ENCODE measurements around the gene BEND7.

Gene BEND7

GRCh38 chr10:13518076-13518692 lies 10.6 kb downstream of the BEND7 start:
- DNase-seq = no peak

DNA sequence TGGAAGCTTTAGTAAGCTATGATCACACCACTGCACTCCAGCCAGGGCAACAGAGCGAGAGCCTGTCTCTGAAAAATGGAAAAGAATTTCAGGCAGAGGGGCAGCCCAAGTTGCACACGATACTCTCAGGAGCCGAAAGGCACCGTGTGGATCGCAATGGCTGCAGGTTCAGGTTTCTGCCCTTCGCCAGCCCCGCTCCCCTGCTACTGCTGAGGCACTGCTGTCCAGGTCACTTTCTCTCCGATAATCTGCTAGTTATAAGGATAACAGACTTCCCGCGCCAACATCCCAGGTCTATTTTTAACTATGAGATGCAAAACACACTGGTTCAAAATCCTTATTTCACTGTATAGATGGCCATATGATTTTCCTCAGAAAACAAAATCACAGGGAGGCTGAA lies 11.1 kb downstream of the BEND7 start:
- no peak for DNase-seq

- DNase-seq = no peak
Observed at GRCh38 chr10:13516176-13516575, 12.6 kb downstream of the BEND7 start.

GRCh38 chr10:13515467-13515866 lies 13.3 kb downstream of the BEND7 start:
- no peak for DNase-seq

DNA sequence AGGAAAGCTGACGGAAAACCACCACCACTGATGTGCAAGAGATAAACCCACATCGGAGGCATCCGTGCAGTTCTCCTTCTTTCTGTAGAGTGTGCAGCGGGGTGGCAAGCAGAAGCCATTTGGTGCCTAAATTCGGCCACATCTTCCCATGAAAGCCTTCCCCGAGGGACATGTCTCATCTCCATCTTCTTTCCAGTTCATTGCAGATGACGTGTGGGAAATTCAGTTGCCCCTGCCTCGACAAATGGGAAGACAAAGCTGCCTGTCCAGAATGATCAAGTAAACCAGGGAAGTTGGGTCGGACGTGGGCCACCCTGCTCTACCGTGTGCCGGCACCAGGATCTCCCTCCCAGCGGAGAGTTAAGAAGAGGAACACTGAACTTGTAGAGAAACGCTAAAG lies 14.5 kb downstream of the BEND7 start:
- no peak for DNase-seq

DNA sequence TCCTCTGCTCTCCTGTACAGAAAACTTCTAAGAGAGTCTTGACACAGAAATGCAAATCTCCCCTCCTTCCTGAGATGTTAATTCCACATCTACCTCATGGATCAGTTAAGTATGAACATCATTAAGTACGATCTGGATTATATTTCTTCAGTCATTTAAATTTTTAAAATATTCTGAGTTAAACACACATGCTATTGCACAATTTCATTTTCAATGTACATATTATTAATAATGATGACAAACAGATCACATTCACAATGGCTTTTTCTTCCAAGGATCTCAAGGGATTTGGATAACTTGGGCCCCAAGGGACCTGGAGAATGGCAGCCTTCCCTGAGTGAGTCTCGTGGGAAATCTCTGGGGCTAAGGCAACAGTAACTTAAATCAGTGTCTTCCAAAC lies 16.2 kb downstream of the BEND7 start:
- DNase-seq = no peak

DNA sequence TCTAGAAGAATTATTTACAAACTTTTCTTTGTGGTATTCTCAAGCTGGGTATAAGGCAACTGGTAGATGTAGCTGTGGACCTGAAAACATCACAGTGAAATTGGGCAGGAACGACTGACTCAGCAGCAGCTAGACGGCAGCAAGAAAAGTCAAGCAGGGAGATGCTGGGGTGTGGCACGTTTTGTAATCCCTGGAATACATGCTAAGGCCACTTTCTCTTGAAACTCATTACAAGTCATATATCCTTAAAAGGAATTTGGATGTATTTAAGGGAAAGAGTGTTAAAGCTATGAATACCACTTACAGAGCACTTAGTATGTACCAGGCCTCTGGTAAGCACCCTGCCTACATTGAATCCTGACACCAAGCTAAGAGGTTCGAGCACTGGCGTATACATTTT lies 17.4 kb downstream of the BEND7 start:
- DNase-seq = no peak

GRCh38 chr10:13505052-13505680 lies 23.6 kb downstream of the BEND7 start:
- DNase-seq = no peak

GRCh38 chr10:13503745-13504463 lies 24.9 kb downstream of the BEND7 start:
- no peak for DNase-seq

GRCh38 chr10:13502380-13502779 lies 26.4 kb downstream of the BEND7 start:
- DNase-seq = no peak

DNA sequence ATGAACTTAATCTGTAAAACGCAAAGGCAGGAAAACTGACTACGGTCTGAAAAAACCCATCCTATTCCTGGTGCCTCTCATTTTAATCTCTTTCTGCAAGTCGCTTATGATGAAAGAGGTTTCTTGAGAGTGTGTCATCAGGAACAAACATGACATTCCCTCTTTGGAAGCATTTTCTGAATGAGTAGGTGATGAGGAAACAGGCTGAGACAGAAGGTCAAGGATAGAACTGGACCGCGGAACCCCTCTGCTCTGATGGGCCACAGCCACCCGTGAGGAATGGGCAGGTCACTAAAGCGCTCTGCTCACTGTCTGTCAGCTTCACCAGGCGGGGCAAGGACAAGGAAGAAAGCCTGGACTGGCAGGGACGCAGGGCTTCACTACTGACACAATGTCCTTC lies 28.6 kb downstream of the BEND7 start:
- DNase-seq = no peak

- DNase-seq = no peak
Observed at GRCh38 chr10:13499150-13499549, 29.7 kb downstream of the BEND7 start.

- DNase-seq = no peak
Observed at GRCh38 chr10:13496931-13497330, 31.9 kb downstream of the BEND7 start.

DNA sequence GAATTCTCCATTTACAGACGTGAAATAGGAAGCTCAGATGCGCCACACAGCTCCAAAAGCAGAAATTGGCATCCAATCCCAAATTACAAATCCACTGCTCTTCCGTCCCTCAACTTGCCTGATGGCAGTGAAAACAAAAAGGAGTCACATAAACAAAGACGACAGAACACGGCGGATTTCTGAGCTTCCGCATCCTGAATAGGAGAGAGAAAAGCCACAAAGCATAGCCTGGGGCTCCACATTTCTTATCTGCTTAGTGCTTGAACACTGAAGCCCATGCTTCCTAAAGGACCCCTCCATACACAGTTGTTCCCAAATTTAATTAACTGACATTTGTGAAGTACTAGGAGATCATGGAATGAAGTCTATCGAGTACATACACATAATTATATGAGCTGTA lies 32.6 kb downstream of the BEND7 start:
- DNase-seq = no peak

DNA sequence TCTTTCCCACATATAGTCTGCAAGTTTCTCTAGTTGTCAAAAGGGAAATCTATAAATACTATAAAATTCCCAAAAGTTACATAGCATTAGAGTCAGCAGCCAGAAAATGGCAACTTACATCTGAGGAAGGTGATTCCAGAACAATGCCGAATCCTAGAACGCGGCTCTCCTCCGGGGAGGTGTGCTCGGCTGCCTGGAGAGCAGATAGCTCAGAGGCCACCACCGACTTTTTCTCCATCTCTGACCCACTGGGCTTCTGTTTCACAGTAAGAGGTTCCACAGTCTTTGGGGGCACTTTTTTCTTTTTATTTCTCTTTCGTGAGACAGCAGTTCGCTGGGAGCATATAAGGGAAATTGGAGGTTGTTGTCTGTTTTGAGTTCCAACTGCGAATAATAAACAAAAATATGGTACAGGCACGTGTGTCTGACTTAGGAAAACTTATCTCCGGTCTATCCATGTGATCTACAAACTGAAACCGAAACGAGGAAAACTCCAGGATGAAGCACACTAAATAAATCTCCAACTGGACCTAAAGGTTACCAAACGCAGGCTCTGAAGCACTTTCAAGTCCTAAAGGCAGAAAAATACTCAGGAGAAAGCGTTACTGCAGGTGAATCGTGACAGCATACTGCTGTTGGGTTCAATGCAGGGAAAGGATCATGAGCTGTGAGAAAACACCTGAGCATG lies 36.2 kb downstream of the BEND7 start:
- no peak for DNase-seq

DNA sequence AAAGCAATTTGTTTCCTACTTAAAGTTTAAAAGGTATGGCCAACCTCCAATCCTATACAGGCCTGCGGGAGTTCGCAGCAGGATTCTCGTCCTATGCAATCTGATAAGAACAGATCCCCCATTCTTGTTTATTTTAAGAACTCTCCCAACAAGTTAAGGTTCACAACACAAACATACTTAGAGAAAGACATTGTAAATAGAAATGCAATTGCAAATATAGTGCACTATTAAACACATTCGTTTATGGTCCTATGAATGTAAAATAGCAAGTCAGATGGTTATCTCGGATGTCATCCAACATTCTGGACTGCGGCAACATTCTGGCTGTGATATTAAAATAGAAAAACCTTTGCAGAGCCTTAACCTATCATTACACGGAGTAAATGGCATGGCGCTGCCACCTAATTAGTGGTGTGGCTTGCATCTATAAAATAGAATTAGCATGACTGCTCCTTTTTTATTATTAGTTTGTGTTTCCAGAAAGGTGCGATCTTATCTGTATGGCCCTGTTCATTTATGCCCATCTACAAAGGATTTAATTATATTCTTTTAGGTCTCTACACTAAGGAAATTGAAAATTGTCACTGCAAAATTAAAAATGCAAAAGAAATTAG lies 37.0 kb downstream of the BEND7 start:
- no peak for DNase-seq

DNA sequence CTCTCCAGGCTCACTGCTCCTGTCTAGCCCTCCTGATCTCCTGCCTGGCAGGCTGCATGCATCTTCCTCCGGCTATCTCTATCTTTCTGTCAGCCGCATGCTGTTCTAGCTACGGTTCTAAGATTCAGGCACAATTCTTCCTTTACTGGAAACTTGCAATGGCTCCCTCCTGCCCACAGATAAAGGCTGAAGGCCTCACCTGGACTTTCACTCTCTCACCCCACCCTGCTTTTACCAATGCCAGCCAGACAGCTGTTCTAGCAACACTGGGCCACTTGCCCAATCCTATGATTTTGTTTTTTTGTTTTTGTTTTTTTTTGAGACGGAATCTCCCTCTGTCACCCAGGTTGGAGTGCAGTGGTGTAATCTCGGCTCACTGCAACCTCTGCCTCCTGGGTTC lies 38.3 kb downstream of the BEND7 start:
- DNase-seq = no peak

- DNase-seq = no peak
Observed at GRCh38 chr10:13489035-13489599, 39.7 kb downstream of the BEND7 start.

GRCh38 chr10:13485623-13486022 lies 43.2 kb downstream of the BEND7 start:
- DNase-seq = no peak

DNA sequence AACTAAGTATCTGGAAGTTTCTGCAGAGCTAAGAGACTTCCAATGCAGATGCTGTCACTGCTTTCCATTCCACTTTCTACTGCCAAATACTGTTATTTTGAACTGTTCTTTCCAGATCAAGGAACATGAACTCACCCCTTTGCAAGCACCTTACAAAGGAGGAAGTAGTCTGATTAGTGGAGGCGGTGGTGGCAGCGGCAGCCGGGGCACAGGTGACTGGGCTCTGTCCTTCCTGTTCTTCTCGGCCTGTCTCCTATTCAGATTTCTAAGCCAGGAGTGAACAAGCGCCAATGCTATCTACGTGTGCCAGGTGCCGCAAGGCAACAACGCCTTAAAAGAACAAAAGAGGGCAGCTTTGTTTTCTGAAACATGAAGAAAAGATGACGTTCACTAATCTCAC lies 44.9 kb downstream of the BEND7 start:
- no peak for DNase-seq

DNA sequence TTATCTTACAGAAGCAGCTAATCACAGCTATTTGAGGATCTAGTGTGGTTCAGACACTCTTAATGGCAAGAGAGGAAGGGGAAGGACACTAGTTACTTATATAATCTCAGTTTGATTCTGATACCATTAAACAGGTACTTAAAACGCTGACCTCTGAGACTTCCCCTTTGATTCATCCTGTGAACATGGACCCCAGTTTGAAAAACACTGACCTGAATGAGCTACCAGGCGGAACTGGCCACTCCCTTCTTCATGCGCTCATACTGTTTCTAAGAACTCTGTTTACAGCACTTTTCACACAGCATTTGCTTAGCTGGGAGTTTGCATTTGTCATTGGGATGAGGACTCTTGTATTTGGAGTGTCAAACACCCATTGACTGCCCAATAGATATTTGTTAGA lies 45.7 kb downstream of the BEND7 start:
- DNase-seq = no peak

DNA sequence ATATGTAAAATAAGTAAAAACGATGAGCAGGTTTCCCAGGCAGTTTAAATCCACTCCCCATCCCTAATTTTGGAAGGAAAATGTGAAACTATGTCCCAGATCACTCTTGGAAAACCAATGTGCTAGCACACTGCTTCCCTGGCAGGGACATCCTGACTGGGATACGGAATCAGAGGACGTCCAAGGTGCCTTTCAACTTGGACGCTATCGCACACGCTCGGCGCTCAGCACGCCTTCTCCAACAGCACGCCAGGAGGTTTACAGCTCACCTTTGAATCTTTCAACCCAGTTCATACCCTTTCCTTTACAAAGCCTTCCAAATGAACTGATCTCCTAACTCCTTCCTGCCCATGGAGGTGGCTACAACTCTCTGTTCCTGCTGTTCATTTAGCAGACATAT lies 47.1 kb downstream of the BEND7 start:
- DNase-seq = no peak

GRCh38 chr10:13475124-13475523 lies 53.7 kb downstream of the BEND7 start:
- no peak for DNase-seq
